Posterior vena cava (tissue), 2 donors: ENCODE results near the gene TINCR. TPM values are rescaled to one million over a fixed set of nuclear protein-coding genes. Genes with fewer than 3 reads are reported as not detected.

ENCODE experiments used
- DNase-seq: peaks from one replicate; pipeline ENCODE4 v3.0.0-alpha.2; 2020; ENCODE audit warnings: low spot score
- intact Hi-C, 2 donors: fragments of 100-400 bp; cut with DNase I; formaldehyde crosslinking; loops; one replicate each; pipeline versions ENCODE4 v1.14.1 to v1.14.2; 2022 to 2023
- total RNA-seq, 2 donors: library from RNA; stranded (reverse); fragmentation: NEBNext Ultra II Directional; extraction: Animal tissue kit (Norgen Biotek cat#: 25700); gene quantifications; one replicate each; pipeline ENCODE4 v1.2.1, GENCODE V29; 2021
- donor health status: DM: yes; HTN: yes; CAD: no.
- donor health status: DM: yes; HTN: yes; CAD: no.

TINCR gene
- total RNA-seq, 2 donors from 2014 or later, result 0.42 to 0.43 TPM

DNA sequence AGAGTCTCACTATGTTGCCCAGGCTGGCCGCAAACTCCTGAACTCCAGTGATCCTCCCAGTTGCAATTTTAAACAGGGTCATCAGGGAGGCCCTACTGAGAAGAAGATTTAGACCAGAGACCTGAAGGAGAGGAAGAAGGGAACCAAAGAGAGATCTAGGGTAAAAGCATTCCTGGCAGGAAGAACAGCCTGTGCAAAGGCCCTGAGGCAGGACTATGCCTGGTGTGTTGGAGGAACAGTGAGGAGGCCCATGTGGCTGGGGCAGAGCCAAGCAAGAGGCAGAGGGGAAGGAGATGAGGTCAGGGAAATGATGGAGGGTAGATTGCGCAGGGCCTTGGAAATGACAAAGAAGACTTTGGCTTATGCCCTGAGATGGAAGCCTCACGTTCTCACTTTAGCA lies 34.5 kb downstream of the TINCR start:
- DNase-seq, result no peak
- intact Hi-C loops, result no loop called here

- no peak for DNase-seq
- intact Hi-C loops, result no loop called here
Measured at GRCh38 chr19:5530701-5531100, 37.1 kb downstream of the TINCR start.

DNA sequence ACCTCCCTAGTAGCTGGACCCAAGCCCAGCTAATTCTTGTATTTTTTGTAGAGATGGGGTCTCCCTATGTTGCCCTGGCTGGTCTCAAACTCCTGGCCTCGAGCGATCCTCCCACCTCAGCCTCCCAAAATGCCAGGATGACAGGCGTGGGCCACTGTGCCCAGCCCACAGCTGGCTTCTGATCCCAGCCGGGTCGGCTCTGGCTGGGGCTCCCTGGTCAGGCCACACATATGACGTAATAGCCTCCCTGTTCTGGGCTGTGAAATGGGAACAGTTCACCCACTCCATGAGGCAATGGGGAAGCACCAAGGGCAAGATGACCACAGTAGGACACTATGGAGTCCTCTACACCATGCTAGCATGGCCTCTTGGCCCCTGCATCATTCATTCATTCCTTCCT lies 41.1 kb downstream of the TINCR start:
- no peak for DNase-seq
- intact Hi-C loops, result no loop called here

DNA sequence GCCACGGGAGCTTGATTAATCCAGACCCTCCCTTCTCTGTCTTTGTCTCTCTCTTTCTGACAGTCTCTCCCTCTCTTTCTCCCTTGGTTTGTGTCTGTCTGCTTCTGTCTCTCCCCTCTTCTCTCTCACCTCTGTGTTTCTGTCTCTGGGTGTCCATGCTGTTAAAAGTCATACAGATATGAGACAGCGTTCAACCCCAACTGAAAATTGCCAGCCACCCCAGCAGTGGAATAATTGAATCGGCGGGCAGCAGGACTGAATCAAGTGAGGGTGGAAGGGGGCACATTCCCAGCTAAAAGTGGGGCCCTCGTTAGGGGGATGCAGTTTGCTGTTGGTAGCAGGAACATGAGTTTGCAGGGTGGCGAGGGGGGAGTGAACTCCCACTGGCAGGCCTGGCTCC lies 43.7 kb downstream of the TINCR start:
- DNase-seq, result no peak
- intact Hi-C loops, result no loop called here

- DNase-seq, result no peak
- intact Hi-C loops, result no loop called here
Measured at GRCh38 chr19:5522106-5522505, 45.6 kb downstream of the TINCR start.

DNA sequence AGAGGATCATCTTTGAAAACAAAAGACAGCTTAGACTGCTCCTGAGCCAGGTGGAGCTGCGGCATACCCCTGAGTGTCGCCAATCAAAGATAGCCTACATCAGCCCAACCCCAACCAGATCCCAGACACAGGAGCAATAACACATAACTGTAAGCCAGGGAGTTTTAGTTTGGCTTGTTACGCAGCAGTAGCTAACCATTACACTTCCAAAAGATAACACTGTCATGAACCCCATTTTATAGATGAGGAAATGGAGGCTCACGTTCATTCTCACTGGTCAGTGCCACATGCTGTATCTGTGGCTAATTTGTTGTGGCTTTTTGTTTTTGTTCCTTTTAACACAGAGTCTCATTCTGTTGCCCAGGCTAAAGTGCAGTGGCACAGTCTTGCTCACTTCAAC lies 47.3 kb downstream of the TINCR start:
- no peak for DNase-seq
- intact Hi-C loops, result no loop called here

GRCh38 chr19:5519076-5519475 lies 48.7 kb downstream of the TINCR start:
- DNase-seq, result no peak
- intact Hi-C loops, result no loop called here

DNA sequence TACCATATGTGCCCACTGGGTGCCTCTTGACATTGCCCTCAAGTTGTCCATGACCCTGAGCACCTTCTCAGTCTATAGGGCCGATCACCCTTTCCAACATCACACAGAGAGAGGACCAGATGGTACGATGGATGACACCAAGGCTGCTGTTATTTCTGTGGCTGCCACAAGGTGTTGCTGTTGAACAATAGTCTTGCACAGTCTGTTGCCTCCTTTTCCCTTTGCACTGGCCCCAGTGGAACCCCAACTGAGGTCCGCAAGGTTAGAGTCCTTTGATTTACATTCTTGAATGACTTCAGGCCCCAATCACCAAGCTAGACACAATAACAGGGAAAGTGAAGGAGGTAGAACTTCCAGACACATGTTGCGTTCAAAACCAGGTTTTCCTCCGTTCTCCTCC lies 52.0 kb downstream of the TINCR start:
- DNase-seq, result no peak
- intact Hi-C loops, result no loop called here

- intact Hi-C loops, result no loop called here
- DNase-seq, result no peak
Measured at GRCh38 chr19:5514001-5514400, 53.8 kb downstream of the TINCR start.

DNA sequence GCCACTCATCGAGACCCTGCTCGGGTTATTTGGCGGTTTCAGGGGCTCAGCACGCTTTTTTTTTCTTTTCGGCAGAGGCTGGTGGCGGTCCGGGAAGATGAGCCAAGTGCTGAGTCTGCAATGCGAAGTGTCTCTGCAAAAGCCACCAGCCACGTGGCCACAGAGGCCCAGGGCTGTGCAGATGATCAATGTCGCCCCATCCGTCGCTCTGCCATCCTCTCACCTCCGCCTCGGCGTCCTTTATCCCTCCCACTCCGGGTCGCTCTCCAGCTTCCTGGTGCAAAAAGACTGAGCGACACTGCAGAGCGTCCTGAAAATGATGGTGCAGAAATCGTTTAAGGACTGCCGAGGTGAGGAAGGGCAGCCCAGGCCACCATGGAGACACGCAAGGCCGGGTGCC lies 55.0 kb downstream of the TINCR start:
- intact Hi-C loops, result no loop called here

More for the DNA sequence above, 55.0 kb downstream of the TINCR start:
- no peak for DNase-seq

Other genes with a start within 250 kb of the TINCR start
- 100 to 1,000 TPM; 150 to 263 TPM for gene PTPRS, start 227.1 kb downstream of the TINCR start, total RNA-seq
- not detected for gene ZNRF4, start 112.5 kb downstream of the TINCR start, total RNA-seq
- gene SAFB2, start 54.8 kb upstream of the TINCR start, total RNA-seq, result 10 to 100 TPM; 50.9 to 57.3 TPM
- 10 to 100 TPM; 49.4 to 50.5 TPM for gene SAFB, start 55.1 kb upstream of the TINCR start, total RNA-seq
- 10 to 100 TPM; 54.1 to 54.4 TPM for gene MICOS13, start 112.6 kb upstream of the TINCR start, total RNA-seq
- 1 to 10 TPM; 3.8 to 4.0 TPM for gene HSD11B1L, start 113.1 kb upstream of the TINCR start, total RNA-seq
- gene RPL36, start 122.3 kb upstream of the TINCR start, total RNA-seq, result 100 to 1,000 TPM; 525 to 575 TPM
- 10 to 100 TPM; 34.8 to 40.4 TPM for gene LONP1, start 152.2 kb upstream of the TINCR start, total RNA-seq
- not detected for gene CATSPERD, start 152.7 kb upstream of the TINCR start, total RNA-seq
- 1 to 10 TPM in 1 of 2 donors, under 1 TPM in 1; 1.00 to 2.2 TPM for gene PRR22, start 216.8 kb upstream of the TINCR start, total RNA-seq
- gene DUS3L, start 223.2 kb upstream of the TINCR start, total RNA-seq, result 10 to 100 TPM; 19.1 to 27.6 TPM
- under 1 TPM in 1 of 2 donors, not detected in 1; 0.52 TPM for gene NRTN, start 237.1 kb upstream of the TINCR start, total RNA-seq